GM19240 (cell line): Measurements from ENCODE around the gene GZF1.
"Not testable (repeated sequence)": the region's sequence is repeated elsewhere in the genome, so short reads cannot be mapped to it uniquely, and the experiment has no call there.

Source experiments
- DNase-seq: peaks from one replicate; pipeline ENCODE4 v3.0.0; 2011; ENCODE audit warnings: low spot score; ENCODE audit not compliant: insufficient read length

GZF1 gene

DNA sequence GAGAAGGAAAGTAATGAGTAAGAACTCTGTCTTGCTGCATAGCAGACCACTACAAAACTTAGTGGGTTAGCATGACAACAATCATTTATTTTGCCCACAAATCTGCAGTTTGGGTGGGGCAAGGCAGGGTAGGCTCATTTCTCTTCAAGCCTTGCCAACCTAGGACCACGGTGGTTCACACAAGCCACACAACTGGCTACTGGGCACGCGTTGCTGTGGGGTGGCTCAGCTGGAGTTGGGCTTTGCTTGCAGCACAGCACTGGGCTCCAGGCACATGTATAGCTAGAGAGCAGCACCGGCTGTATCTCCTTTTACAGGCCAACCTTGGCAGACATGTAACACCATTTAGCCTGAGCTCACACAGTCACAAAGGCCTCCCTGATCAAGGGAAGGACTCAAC is 16.0 kb upstream of the GZF1 start:
- DNase-seq: no peak

DNA sequence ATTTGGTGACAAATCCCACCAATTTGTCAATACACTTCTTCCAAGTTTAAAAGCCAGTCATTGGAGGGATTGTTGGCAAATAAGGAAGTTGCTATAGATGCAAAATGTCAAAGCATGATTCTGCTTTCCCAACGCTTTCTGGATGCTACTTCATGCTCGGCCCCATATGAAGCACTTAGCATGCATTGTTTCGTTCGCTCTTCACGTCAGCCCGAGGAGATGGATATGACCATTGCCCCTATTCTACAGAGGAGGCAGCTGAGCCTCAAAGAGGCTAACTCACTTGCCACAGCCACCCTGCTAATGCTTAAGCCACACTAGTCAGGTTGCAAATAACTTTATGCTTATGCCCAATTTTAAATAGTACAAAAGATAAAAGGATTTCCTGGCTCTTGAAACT is 14.2 kb upstream of the GZF1 start:
- DNase-seq: no peak

DNA sequence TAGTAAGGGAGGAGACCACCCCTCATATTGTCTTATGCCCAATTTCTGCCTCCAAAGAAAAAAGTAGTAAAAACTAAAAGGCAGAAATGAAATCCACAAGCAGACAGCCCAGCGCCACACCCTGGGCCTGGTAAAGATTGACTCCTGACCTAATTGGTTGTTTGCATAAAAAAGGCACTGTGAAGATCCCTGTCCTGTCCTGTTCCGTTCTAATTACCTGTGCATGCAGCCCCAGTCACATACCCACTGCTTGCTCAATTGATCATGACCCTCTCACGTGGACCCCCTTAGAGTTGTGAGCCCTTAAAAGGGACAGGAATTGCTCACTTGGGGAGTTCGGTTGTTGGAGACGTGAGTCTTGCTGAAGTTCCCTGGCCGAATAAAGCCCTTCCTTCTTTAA is 13.5 kb upstream of the GZF1 start:
- DNase-seq: not testable (repeated sequence)

DNA sequence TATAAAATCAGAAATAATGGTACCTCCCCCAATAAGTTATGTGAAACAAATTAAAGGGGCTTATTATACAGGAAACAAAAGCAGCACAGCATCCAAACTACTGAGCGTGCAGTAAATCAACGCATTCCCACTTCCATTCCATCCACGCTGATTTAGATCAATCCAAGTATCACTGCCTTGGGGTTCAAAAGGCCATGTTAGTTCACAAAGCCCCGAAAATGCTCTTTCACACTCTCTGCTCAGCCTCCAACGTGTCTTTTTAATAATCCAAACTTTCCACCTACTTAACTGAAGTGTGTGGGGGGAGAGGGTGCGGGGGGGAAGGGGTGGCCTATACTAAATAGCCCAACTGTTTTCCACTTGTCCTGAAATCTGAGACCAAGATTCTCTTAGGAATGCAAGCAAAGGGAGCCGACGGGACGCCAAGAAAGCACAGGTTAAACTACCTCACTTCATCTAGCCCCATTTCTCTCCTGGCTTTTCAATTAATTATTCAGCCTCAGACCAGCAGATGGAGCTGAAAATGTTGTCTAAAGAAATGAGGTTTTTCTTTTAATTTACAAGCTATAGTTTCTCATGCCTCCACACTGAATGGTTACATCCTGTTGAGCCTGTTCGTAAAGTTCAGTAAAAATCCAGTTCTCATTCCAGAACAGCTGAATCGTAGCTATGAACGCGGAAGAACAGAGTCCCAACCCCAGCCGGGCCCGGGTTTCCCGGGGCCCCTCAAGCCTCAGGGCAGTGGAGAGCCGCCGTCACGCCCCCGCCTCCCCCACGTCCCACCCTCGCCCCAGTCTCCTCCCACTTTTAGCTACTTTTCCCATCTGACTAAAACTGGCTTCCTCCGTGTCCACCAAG is 12.4 kb upstream of the GZF1 start:
- DNase-seq: peak; percentile 51

DNA sequence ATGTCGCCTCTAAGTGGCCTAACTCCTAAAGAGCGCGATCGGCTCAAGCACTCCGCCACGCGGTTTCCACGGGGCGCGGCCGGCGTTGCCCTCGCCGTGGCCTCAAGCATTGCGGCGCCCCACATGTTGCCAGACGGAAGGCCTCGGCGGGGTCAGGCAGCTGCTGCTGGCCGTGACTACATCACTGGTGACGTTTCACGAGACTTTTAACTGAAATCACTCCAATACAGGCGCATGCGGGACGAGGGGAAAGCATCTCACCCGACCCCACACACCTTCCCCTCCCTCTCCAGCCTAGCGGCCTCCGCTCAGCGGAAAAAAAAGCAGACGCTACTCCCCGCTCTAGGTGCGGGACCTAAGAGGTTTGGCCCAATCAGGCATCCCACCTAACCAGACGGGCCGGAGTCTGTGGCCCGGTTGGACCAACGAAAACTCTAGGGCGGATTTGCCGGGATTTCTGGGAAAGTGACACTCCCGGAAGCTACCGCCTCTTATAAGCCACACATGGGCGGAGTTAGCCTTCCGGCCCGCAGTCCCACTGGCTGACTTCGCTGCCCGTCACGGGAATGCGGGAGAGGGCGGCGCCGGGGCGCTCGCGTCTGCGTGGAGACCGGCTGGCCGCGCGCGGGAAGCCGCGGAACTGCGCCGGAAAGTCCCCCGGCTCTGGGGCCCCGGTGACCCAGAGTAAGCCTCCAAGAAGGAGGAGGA is 11.6 kb upstream of the GZF1 start, which contains the start of gene NXT1:
TSS of gene NXT1 (plus strand) at position 596 of the 708 bp plus-strand sequence. CDS start 3,251 bp downstream, outside the sequence.
- DNase-seq: peak; percentile 42

DNA sequence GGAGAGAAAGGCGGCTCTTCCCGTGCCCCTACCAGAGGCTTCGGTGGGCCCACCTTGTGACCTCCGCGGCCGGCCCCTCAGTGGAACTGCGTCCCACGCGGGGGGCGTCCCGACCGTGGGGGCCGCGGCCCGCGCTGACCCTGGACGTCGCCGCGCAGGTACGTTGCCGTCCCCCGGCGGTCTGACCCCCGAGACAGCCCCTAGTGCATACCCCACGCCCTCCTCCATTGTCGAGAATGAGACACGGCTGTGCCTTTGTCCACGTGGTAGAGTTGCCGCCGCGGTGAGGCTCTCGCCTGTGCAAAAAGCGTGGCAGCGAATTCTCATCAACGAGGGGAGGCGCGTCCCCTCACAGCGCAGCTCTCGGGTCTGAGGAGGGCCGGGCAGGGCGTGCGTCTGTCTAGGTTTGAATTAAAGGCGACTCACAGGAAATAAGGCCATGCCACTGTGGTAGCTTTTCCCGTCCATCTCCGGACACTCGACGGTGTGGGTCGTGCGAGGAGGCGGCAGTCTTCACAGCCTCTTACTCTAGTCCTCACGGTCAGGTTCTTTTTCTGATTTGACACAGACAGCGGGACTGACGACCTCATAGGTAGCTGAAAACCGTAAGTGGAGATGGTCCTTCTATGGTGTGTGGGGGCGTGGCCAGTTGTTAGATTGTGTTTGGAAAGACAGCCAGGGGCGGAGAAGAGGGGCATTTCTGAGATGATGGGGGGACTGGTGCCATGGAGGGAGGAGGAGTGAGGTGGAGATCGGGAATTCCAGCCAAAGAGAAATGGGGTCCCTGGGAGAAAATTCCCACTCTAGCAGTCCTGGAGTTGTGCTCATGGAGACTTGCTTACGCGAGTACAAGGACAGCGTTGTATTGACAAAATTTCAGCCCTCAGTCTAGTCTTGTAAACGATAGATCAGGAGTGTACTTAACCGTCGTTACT is 10.8 kb upstream of the GZF1 start:
- no peak for DNase-seq

DNA sequence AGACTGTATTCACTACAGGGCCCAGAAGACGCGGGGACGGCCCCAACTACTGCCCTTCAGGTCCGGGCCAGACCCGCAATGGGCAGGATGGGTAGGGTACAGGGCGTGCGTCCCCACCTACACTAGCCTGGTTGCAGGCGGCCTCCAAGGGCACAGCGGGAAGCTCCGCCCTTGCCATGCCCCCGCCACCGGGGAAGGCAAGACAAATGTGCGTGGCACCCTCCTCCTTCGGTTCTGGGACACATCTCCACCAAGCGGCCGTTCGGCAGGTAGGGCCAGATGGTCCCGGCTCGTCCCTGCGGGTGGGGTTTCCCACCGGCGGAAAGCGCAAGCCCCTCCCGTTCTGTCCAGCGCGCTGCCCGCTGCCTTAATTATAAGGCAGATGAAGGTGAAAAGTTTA is 5.8 kb upstream of the GZF1 start:
- DNase-seq: no peak

DNA sequence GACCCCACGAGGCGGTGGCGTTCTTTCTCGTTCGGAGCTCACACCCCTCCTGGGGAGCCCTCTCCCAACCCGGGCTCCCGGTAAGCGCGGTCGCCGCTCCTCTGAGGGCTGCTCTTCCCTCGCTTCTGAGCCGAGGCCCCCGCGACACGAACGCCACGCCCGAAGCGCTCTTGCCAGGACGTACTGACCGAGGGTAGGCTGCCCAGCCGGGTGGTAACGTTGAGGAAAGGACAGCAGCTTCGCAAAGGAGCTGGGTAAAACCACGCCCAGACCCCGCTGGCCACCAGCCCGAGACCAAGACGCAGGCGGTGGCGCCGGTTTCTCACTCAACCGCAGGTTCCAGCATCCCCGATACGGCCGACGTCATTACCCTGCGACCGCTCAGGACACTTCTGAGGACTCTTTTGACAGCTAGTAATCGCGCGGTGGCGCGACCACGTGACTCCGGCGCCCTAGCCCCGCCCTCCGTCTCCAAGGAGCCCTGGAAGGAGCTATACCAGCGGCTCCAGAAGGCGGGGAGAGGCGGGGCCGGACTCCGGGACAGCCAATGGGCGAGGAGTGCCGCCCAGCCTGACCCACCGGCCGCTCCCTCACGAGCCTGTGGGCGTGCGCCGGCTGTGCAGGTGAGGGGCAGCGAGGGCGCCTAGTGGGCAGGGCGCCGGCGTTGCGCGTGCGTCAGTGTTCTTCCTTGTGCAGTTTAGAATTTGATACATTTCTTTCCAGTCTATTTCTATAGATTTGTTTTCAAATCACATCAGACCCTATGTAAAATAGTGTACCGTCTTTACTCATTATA is 4.0 kb upstream of the GZF1 start:
- DNase-seq: peak; percentile 79

DNA sequence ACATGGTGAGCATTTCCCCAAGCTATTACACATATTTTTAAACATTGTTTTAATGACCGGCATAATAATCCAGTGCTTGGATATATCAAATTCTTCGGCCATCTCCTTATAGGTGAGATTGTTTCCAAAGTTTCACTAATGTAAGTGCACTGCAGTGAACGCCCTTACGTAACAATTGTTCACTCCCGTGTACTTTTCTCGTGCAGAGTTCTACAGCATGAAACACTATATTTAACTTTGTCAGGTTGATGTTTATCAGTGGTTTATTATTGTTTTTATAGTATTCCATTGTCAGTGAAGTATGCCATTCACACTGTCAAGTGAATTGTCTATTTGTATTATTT is 3.4 kb upstream of the GZF1 start:
- no peak for DNase-seq

DNA sequence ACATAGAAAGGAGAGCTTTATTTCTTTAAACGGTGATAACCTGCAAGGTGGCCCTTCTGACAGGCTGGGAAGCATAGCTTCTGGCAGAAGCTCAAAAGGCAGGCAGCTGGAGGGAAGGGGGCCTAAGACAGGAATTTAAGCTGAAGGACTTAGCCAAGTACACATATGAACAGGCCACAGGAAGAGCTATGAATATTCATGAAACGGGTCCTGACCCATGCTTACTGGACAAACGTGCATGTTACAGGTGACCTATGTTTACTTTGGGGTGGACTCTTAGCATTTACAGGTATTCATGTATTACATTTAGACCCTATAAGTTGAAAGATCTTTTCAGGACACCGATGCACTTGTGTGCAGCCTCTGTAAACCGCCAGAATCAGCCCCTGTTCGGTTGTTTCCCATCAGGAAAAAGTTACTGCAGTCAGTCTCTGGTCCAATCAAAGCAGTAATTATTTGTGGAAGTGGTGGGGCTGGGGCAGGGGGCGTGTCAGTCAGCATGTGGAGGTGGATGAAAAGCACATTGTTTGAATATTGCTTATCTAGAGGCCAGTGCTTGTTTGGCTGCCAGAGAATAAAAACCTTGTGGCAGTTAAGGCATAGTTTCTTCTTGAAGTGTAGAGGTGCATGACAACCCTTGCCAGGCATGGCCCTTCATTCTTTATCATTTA is 2.9 kb upstream of the GZF1 start:
- DNase-seq: no peak

DNA sequence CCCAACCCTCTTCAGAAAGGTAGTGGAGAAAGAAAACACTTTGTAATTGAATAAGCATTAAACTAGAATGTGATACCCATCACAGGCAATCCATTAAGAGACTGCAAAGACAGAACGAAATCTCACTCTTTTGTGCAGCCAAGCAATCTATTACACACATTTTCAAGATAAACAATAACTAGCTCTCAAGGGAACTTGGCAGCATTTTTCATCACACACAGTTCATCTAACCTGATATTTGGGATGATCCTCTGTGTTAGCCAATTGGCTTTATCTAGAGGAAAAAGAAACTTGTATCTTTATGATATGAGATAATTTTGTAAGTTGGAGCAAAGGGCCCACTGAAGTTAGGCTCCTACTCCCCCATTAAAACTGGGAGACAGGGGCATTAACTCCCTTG is 1.5 kb upstream of the GZF1 start:
- no peak for DNase-seq

DNA sequence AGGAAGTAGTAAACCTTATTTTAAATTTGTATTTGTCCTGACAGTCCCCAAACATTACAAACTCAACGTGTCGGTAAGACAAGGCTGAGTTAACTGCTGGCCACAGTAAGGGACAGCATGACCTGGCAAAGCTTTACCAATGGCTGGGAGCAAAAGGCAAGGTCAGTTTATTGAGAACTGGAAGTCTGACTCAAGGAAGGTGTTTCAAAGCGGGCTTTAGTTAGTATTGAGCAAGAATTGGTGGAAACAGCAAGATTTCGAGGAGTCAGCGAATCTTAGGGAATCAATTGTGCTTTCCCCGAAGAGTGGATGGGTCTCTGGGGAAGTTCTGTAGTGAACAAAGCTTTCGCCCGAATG is 885 bp upstream of the GZF1 start:
- DNase-seq: no peak

DNA sequence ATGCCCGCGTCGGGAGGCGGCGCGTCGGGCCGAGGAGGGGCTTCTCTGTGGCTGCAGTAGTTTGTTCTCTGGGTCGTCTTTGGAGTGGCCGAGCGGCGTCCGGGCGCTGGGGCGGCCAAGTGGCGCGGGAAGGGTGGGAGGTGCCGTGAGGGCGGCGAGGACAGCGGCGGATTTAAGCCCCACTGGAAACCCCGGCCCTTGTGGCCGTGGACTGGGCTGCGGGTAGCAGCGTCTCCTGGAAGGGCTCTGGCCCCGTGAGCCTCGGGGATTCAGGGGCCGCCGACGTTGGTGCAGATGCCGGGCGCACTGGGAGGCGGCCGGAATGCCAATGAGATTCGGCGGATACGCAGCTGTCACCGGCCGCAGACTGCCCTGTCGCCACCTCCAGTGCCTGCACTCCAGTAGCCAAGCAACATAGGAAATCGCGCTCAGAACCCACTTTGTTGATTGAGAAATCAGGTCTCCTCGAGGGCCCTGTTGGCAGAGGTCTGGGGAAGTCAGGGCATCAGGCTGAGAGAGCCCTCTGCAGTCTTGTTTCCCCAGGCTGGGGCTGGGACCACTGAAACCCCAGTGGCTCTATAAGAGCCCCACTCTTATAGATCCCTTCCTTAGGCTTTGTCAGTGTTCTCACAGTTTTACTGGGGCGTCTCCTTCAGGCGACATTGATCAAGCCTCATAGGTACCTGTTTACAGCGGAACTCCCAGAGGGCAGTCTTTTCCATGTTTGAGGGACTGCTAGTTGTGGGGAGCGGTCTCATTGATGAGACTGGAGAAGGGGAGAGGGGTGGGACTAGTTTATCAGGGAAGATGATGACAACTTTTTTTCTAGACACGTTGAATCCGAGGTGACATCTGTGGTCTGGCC is 642 bp downstream of the GZF1 start:
- DNase-seq: peak; percentile 23

DNA sequence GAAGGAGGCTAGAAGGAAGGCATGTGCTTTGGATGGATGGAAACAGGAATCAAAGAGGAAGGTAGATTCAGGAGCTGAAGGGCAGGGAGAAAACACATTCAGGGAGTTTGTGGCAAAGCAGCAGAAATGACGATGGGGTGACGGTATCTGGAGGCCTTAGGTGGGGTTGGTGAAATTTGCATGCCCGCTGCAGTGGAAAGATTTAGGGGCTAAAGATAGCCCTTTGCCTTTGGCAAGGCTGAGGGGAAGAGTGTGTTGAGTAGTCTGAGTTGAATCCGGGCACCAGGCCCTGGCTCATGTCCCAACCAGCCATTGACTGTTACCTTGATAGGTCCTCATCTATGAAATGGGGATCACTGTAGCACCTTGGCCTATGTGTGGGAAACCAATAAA is 1.3 kb downstream of the GZF1 start:
- DNase-seq: no peak

DNA sequence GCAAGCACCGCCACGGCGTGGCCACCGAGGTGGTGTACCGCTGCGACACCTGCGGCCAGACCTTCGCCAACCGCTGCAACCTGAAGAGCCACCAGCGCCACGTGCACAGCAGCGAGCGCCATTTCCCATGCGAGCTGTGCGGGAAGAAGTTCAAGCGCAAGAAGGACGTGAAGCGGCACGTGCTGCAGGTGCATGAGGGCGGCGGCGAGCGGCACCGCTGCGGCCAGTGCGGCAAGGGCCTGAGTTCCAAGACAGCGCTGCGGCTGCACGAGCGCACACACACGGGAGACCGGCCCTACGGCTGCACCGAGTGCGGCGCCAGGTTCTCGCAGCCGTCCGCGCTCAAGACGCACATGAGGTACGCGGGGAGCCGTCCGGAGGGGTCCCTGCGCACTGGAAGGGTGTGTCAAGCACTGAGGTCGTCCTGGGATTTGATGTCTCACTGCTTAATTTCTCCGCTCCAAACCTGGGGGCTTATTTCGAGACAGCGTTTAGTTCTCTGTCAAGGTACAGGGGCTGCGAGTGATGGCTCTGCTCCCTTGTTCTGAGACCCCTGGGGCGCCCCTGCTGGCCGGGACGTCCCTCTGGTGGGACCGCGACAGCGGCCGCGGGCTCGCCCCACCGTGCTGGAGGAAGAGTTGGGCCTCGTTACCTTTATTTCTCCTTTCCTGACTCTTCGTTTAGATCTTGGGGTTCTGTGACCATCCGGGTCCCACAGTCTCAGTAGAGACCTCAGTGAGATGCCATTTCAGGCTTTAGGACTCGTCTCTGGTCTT is 3.6 kb downstream of the GZF1 start:
- DNase-seq: no peak

DNA sequence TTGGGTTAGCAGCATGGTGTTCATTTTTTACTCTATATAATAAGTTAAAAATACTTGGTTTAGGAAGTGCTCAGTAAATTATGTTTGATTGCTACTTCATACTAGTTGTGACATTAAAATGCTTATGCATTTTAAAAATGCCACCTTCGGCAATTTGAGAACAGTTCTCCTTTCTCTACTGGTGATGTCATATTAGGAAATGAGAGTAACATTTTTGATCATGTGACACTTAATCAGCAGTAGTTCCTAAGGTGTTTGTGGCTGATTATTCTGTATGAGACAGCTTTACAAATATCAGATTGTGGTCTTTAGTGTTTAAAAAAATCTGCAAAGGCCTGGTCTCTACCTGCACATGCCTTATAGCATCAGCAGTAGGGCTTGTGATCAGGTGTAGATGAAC is 4.4 kb downstream of the GZF1 start:
- no peak for DNase-seq

DNA sequence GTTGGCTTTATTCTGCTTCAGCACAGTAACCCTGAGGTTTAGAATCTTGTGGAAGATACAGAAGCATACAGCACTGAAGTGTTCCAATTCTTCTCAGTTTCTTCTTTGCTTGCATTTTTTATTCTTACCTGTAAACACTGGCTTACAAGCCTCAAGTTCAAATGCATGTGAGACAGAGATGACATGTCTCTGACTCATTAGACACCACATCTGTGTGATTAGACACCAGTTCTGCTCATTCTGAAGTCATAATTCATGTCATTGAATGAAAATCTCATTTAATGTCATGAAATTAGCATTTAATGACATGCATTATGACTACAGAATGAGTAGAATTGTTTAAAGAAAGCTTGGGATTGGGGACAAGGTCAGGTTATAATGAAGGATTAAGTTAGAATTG is 5.8 kb downstream of the GZF1 start:
- no peak for DNase-seq

DNA sequence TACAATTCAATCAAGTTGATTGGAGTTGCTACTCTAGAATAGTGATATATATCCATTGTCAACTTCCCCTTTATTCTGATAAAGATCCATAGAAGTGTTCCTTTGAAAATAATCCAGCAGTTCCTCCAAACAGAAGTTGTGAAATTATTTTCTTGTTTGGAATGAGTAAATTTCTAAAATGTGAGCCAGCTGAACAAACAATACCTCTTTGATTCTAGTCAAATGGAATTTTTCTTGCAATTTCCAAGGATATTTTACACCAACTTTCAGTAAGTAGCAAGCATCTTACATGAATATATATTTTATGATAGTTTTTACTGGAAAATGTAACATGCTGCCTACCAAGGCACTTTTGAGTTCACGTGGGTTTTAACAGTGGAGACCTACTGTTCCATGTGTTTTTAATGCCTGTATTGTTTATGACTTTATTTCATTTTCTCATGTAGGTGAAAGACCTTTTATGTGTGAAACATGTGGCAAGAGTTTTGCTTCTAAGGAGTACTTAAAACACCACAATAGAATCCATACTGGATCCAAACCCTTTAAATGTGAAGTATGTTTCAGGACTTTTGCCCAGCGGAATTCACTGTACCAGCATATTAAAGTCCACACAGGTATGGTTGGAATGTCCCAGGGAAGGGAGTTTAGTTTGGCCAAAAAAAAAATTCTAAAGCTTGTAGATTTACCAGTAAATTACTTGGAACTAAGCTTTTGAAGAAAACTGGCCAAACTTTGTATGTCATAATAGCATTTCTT is 6.5 kb downstream of the GZF1 start:
- DNase-seq: no peak
